Transverse colon (tissue), 4 donors: ENCODE data around the gene GRIK4. TPM values are rescaled to one million over a fixed set of nuclear protein-coding genes. Genes with fewer than 3 reads are reported as not detected.
"Not testable (repeated sequence)": the region's sequence is repeated elsewhere in the genome, so short reads cannot be mapped to it uniquely, and the experiment has no call there.

Experiments used
- DNase-seq: peaks from one replicate; pipeline ENCODE4 v3.0.0-alpha.2; 2019
- H3K27ac ChIP-seq, 4 donors: fragments of 200-600 bp; sonication (generic); 2 replicates each; pipeline ENCODE4 v1.5.1; 2016 to 2018; ENCODE audit warnings: inconsistent platforms in 4 of 4
- H3K27me3 ChIP-seq: fragments of 200-600 bp; sonication (generic); 2 replicates; pipeline ENCODE4 v1.5.1; 2017; ENCODE audit warnings: inconsistent platforms
- H3K36me3 ChIP-seq, 4 donors: fragments of 200-600 bp; sonication (generic); 2 replicates each; pipeline ENCODE4 v1.5.1; 2017 to 2019; ENCODE audit warnings: inconsistent platforms in 4 of 4
- H3K4me1 ChIP-seq, 4 donors: fragments of 200-600 bp; sonication (generic); 2 replicates each; pipeline ENCODE4 v1.5.1; 2017 to 2020; ENCODE audit warnings: inconsistent platforms in 4 of 4
- H3K4me3 ChIP-seq, 4 donors: fragments of 200-600 bp; sonication (generic); 1 replicate in 1 of 4; 2 replicates in 3 of 4; pipeline versions ENCODE4 v1.5.1 to v1.6.1; 2017 to 2019; ENCODE audit warnings: inconsistent platforms in 4 of 4
- H3K9me3 ChIP-seq, 2 donors: fragments of 200-600 bp; sonication (generic); 2 replicates each; pipeline ENCODE4 v1.5.1; 2017 to 2019; ENCODE audit warnings: inconsistent platforms in 2 of 2
- CTCF ChIP-seq, 5 experiments: fragments of 200-600 bp in 3 of 5; fragments of 450-650 bp in 2 of 5; sonication (generic) in 3 of 5; IDR thresholded peaks; 1 replicate in 2 of 5; 2 replicates in 3 of 5; pipeline ENCODE4 v1.5.1; 2016 to 2017; ENCODE audit warnings: antibody characterized with exemption in 5 of 5, inconsistent platforms in 3 of 5, mild to moderate bottlenecking in 2 of 5, moderate library complexity in 1 of 5
- EP300 ChIP-seq: sonication (generic); formaldehyde crosslinking; IDR thresholded peaks from one replicate; pipeline ENCODE4 v1.6.1; 2017; ENCODE audit warnings: antibody characterized with exemption, low read depth
- POLR2A ChIP-seq: fragments of 450-650 bp; IDR thresholded peaks from one replicate; pipeline ENCODE4 v1.6.1; 2016; ENCODE audit warnings: antibody characterized with exemption, mild to moderate bottlenecking, moderate library complexity
- POLR2AphosphoS5 ChIP-seq, 3 donors: sonication (generic); formaldehyde crosslinking; IDR thresholded peaks; one replicate each; pipeline ENCODE4 v1.6.1; 2016; ENCODE audit warnings: antibody characterized with exemption in 3 of 3
- WGBS, 2 donors: methylation state at CpG; one replicate each; pipeline ENCODE4 v1.1.5; 2018; ENCODE audit warnings: low coverage in 1 of 2; 5-methylcytosine and 5-hydroxymethylcytosine counted together
- in situ Hi-C, 4 donors: fragments of 200-750 bp; cut with MboI; loops; one replicate each; pipeline versions ENCODE4 v1.15.0 to v1.15.1; 2017; ENCODE audit warnings: low sequenced_read_pairs in 3 of 4, low pct_ligation_motif_present in 1 of 4, low pct_unique_long_range_greater_than_20kb in 1 of 4
- intact Hi-C: fragments of 100-400 bp; cut with DNase I; formaldehyde crosslinking; loops from one replicate; pipeline ENCODE4 v1.15.1; 2023; ENCODE audit warnings: low total_unique reads
- total RNA-seq, 4 donors: library from RNA; depleted of rRNA; stranded (reverse); fragments of >200 nt; gene quantifications; one replicate each; pipeline ENCODE4 v1.1.0, GENCODE V29; 2016

The GRIK4 gene
- total RNA-seq, 4 donors from 2014 or later: 2.6 TPM; not detected in 3

GRCh38 chr11:120752668-120753067 lies 241.1 kb downstream of the GRIK4 start:
- WGBS, 2 donors: 75% methylated on average over 7 of the region's 7 CpGs; no CpG with 5 or more reads in 1 of the 2 donors
- intact Hi-C loops (no loop called here), in situ Hi-C loops (no loop called here)
- Histone ChIP-seq H3K4me3 (no peak overlapping the region), H3K27me3 (peaks cover 5% of the 10 kb centered on the region), H3K27ac (no peak overlapping the region), H3K9me3 (no peaks in the 10 kb centered on the region), H3K4me1 (no peaks in the 10 kb centered on the region), H3K36me3 (no peaks in the 10 kb centered on the region)
- DNase-seq: no peak
- no peak for TF ChIP-seq POLR2AphosphoS5 (IDR thresholded peaks at IDR 0.05)
- TF ChIP-seq POLR2A: no peak
- no peak for TF ChIP-seq EP300
- TF ChIP-seq CTCF (IDR thresholded peaks at IDR 0.05): no peak

- WGBS, 2 donors: 78% methylated on average over 3 of the region's 3 CpGs; no CpG with 5 or more reads in 1 of the 2 donors
- H3K4me3 ChIP-seq: no peak overlapping the region
- H3K27ac ChIP-seq: no peak overlapping the region
- no peak for DNase-seq
- no peak for TF ChIP-seq POLR2AphosphoS5 (IDR thresholded peaks at IDR 0.05)
- TF ChIP-seq EP300: no peak
- TF ChIP-seq CTCF (IDR thresholded peaks at IDR 0.05): no peak
- no peak for TF ChIP-seq POLR2A
- H3K4me1 ChIP-seq: no peaks in the 10 kb centered on the region
- in situ Hi-C loops: no loop called here
- H3K27me3 ChIP-seq: no peaks in the 10 kb centered on the region
- intact Hi-C loops: no loop called here
- no peaks in the 10 kb centered on the region for H3K36me3 ChIP-seq
- H3K9me3 ChIP-seq: no peaks in the 10 kb centered on the region
Measured at GRCh38 chr11:120756931-120757330, 245.4 kb downstream of the GRIK4 start.

- no peaks in the 10 kb centered on the region for H3K36me3 ChIP-seq
- H3K4me1 ChIP-seq: no peaks in the 10 kb centered on the region
- intact Hi-C loops (no loop called here), in situ Hi-C loops (no loop called here)
- no peak overlapping the region for H3K4me3 ChIP-seq
- no peak for DNase-seq
- TF ChIP-seq CTCF (IDR thresholded peaks at IDR 0.05) (no peak), POLR2A (no peak), POLR2AphosphoS5 (IDR thresholded peaks at IDR 0.05) (no peak)
- H3K27me3 ChIP-seq: no peaks in the 10 kb centered on the region
- H3K27ac ChIP-seq: no peak overlapping the region
- no peaks in the 10 kb centered on the region for H3K9me3 ChIP-seq
- 55 to 64% methylated on average over 2 of the region's 2 CpGs for WGBS, 2 donors
Measured at GRCh38 chr11:120759046-120759445, 247.5 kb downstream of the GRIK4 start.

- in situ Hi-C loops: not testable (repeated sequence)
- 83% methylated on average over 2 of the region's 2 CpGs; no CpG with 5 or more reads in 1 of the 2 donors for WGBS, 2 donors
Measured at GRCh38 chr11:120765710-120766109, 254.2 kb downstream of the GRIK4 start.

GRCh38 chr11:120766318-120766717 lies 254.8 kb downstream of the GRIK4 start:
- TF ChIP-seq CTCF (IDR thresholded peaks at IDR 0.05): no peak
- no peak for TF ChIP-seq EP300
- no peak for TF ChIP-seq POLR2AphosphoS5 (IDR thresholded peaks at IDR 0.05)
- no peak for TF ChIP-seq POLR2A
- H3K27me3 ChIP-seq: peaks cover 13% of the 10 kb centered on the region
- H3K27ac ChIP-seq: no peak overlapping the region
- in situ Hi-C loops (no loop called here), intact Hi-C loops (no loop called here)
- H3K4me1 ChIP-seq: no peaks in the 10 kb centered on the region
- 87% methylated on average over 7 of the region's 7 CpGs; no CpG with 5 or more reads in 1 of the 2 donors for WGBS, 2 donors
- peaks cover 0 to 3% of the 10 kb centered on the region in 2 donors for H3K9me3 ChIP-seq
- DNase-seq: no peak
- H3K4me3 ChIP-seq: no peak overlapping the region
- no peaks in the 10 kb centered on the region for H3K36me3 ChIP-seq

More at GRCh38 chr11:120765710-120766109, 254.2 kb downstream of the GRIK4 start:
- DNase-seq, intact Hi-C loops, H3K36me3 ChIP-seq, H3K4me1 ChIP-seq, H3K27ac ChIP-seq, H3K9me3 ChIP-seq, H3K4me3 ChIP-seq: not testable (repeated sequence)
- H3K27me3 ChIP-seq: peaks cover 13% of the 10 kb centered on the region
